Calu3 (cell line): ENCODE measurements around the gene PKHD1. TPM values are rescaled to one million over a fixed set of nuclear protein-coding genes. Genes with fewer than 3 reads are reported as not detected.

ENCODE experiments used
- BruUV-seq: library from RNA; stranded (reverse); fragments of 400-500 nt; replicated peaks from 2 replicates; lab custom pipeline; 2021; lab: Mats Ljungman, UMichigan
- CTCF ChIA-PET: fragments of 300-600 bp; sonication (Branson Sonifier 250); formaldehyde crosslinking; loops from one replicate; lab custom pipeline; 2022; ENCODE audit warnings: antibody characterized with exemption; lab: Charles Lee
- DNase-seq: peaks from one replicate; pipeline ENCODE4 v3.0.0; 2022
- H3K27ac Mint-ChIP-seq: one replicate; pipeline ENCODE4 v1.8.0; 2022; ENCODE audit warnings: mixed read lengths; ENCODE audit not compliant: unreplicated experiment
- H3K27me3 Mint-ChIP-seq: one replicate; pipeline ENCODE4 v1.8.0; 2022; ENCODE audit warnings: mixed read lengths; ENCODE audit not compliant: unreplicated experiment
- H3K36me3 Mint-ChIP-seq: one replicate; pipeline ENCODE4 v1.8.0; 2022; ENCODE audit warnings: mild to moderate bottlenecking, moderate library complexity, mixed read lengths; ENCODE audit not compliant: insufficient read depth, unreplicated experiment
- H3K4me1 Mint-ChIP-seq: one replicate; pipeline ENCODE4 v1.8.0; 2022; ENCODE audit warnings: mild to moderate bottlenecking, low read depth, mixed read lengths; ENCODE audit not compliant: unreplicated experiment
- H3K4me3 Mint-ChIP-seq: one replicate; pipeline ENCODE4 v1.8.0; 2022; ENCODE audit warnings: mild to moderate bottlenecking, low read depth, moderate library complexity, mixed read lengths; ENCODE audit not compliant: unreplicated experiment
- H3K9me3 Mint-ChIP-seq: one replicate; pipeline ENCODE4 v1.8.0; 2022; ENCODE audit warnings: low read depth, mixed read lengths; ENCODE audit not compliant: unreplicated experiment
- CTCF ChIP-seq: fragments of 200-600 bp; IDR thresholded peaks from one replicate; pipeline ENCODE4 v1.8.0; 2022; ENCODE audit warnings: antibody characterized with exemption; ENCODE audit not compliant: unreplicated experiment
- intact Hi-C: fragments of 100-400 bp; cut with micrococcal nuclease; formaldehyde crosslinking; loops from one replicate; pipeline ENCODE4 v1.10.0; 2022; ENCODE audit not compliant: unreplicated experiment
- total RNA-seq: library from RNA; stranded (reverse); gene quantifications from 2 replicates; pipeline ENCODE4 v1.2.3, GENCODE V29; 2022

The PKHD1 gene
- total RNA-seq, 1 experiment from 2014 or later = 25.2 TPM

- peaks cover 2% of the 10 kb centered on the region for H3K9me3 Mint-ChIP-seq
- no peak overlapping the region for H3K4me3 Mint-ChIP-seq
- no TSS peak for BruUV-seq
- H3K27ac Mint-ChIP-seq = no peak overlapping the region
- intact Hi-C loops = no loop called here
- TF ChIP-seq CTCF = no peak
- no peaks in the 10 kb centered on the region for H3K27me3 Mint-ChIP-seq
- H3K4me1 Mint-ChIP-seq = peaks cover 7% of the 10 kb centered on the region
- no peak for DNase-seq
- CTCF ChIA-PET = no interaction called here
- H3K36me3 Mint-ChIP-seq = peaks cover 31% of the 10 kb centered on the region
Measured at GRCh38 chr6:52012582-52012981, 74.8 kb downstream of the PKHD1 start.

- intact Hi-C loops = no loop called here
- Mint-ChIP-seq H3K27ac (no peak overlapping the region), H3K4me3 (no peak overlapping the region), H3K4me1 (peaks cover 7% of the 10 kb centered on the region), H3K9me3 (peaks cover 2% of the 10 kb centered on the region), H3K27me3 (no peaks in the 10 kb centered on the region), H3K36me3 (peaks cover 19% of the 10 kb centered on the region)
- no peak for DNase-seq
- CTCF ChIA-PET = no interaction called here
- no peak for TF ChIP-seq CTCF
- BruUV-seq = no TSS peak
Measured at GRCh38 chr6:52010806-52011205, 76.6 kb downstream of the PKHD1 start.

DNA sequence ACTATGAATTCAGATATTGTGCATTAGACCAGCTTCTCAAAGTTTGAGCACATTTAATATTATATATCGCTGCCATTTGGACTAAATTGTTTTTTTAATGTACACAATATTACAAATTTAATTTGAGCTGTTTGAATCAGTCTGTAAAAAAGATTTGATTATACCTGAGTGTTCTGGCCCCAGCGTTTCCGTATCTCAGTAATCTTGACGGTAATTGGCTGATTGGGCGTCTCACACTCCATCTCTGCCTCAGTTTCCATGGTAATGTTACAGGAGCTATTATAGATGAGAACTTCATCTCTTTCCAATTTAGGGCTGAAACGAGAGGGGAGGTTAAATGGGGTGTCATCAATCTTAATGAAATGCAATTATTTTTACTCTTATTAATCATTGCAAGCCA, 77.3 kb downstream of the PKHD1 start:
- CTCF ChIA-PET = no interaction called here
- Mint-ChIP-seq H3K9me3 (peaks cover 2% of the 10 kb centered on the region), H3K27me3 (no peaks in the 10 kb centered on the region), H3K36me3 (peaks cover 17% of the 10 kb centered on the region), H3K4me3 (no peak overlapping the region), H3K4me1 (peaks cover 7% of the 10 kb centered on the region), H3K27ac (no peak overlapping the region)
- BruUV-seq = no TSS peak
- intact Hi-C loops = no loop called here
- TF ChIP-seq CTCF = no peak
- DNase-seq = no peak

GRCh38 chr6:52009466-52010140, 77.8 kb downstream of the PKHD1 start:
- CTCF ChIA-PET = no interaction called here
- no peak overlapping the region for H3K27ac Mint-ChIP-seq

More at GRCh38 chr6:52009466-52010140, 77.8 kb downstream of the PKHD1 start:
- BruUV-seq = no TSS peak
- intact Hi-C loops = no loop called here
- Mint-ChIP-seq H3K36me3 (peaks cover 17% of the 10 kb centered on the region), H3K9me3 (peaks cover 2% of the 10 kb centered on the region), H3K27me3 (no peaks in the 10 kb centered on the region), H3K4me1 (peaks cover 7% of the 10 kb centered on the region), H3K4me3 (no peak overlapping the region)
- TF ChIP-seq CTCF = no peak
- DNase-seq = no peak
